NOMO-1 treated with dmso at 0.1 percent for 144 hours (cell line): ENCODE measurements around the gene SIGLEC6.

Experiments
- DNase-seq: peaks from one replicate; lab custom pipeline; 2025; ENCODE audit not compliant: unreplicated experiment; lab: John Stamatoyannopoulos, UW

SIGLEC6 gene

GRCh38 chr19:51549533-51550324 lies 18.3 kb upstream of the SIGLEC6 start:
- no peak for DNase-seq

GRCh38 chr19:51548891-51549305 lies 17.4 kb upstream of the SIGLEC6 start:
- no peak for DNase-seq

GRCh38 chr19:51548213-51548651 lies 16.8 kb upstream of the SIGLEC6 start:
- DNase-seq, result no peak

DNA sequence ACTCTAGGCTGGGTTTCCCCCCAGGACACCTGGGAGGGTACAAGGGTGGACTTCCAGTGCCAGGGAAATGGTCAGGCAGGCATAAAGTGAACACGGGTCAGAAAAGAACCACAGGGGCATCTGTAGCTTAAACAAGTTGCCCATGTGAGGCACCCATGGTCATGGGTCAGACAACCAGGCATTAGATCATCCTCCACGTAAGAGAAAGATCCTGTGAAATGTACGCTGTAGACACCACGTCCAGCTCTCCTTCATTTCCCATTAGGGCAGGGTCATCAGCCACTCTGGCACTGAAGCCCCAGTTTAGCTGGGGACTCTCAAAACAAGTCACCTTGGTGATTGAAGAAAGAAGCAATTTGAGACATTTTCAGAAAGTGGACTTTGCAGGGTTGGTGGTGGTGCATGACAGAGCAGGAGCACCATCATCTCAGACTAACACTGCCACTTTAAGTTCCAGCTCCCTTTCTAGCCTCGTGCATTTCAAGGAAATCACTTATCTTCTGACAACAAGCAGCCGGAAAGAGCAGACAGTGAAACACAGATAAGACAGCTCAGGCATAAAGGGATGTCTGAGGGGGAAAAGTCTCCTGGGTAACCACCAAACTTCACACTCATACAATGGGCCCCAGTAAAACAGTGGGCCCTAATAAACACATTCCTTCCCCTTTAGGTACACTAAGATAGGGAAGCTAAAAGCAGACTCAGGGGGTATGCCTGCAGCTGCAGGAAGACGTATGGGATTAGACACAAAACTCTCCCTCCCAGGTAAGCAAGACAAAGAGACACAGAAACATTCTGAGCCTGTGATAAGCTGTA lies 16.1 kb upstream of the SIGLEC6 start:
- DNase-seq, result no peak

DNA sequence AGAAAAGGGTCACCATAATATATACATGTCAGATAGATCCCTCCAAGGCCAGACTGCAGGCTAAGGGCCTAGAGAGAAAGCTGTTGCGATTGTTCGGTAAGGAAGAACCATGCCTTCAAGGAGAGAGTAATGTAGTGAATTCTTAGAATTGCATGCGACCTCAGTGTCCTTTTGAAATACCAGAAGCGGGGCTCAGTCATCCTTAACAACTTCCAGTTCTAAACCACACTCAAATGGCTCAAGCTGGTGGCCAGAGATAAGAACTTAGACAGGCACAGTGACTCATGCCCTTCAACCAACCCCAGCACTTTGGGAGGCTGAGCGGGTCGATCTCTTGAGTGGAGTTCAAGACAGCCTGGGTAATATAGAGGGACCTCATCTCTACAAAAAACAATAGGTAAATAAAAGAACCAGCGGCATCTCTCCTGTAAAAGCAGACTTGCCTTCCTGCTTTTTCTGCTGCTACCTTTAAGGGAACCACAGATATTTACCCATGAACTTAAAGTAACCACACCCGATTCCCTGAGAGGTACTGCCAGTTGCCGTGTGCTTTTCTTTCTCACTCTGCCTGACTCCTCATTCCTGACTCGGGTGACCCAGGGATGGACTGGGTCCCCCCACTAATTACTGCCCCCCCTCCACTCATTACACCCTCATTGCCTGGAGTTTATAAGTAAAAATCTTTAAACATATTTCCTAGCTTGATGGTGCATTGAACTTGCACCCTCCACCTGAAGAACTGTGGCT lies 15.4 kb upstream of the SIGLEC6 start:
- DNase-seq, result peak; percentile 90

- peak; percentile 7 for DNase-seq
Observed at GRCh38 chr19:51546107-51546649, 14.7 kb upstream of the SIGLEC6 start.

GRCh38 chr19:51544038-51544437 lies 12.6 kb upstream of the SIGLEC6 start:
- DNase-seq, result no peak

DNA sequence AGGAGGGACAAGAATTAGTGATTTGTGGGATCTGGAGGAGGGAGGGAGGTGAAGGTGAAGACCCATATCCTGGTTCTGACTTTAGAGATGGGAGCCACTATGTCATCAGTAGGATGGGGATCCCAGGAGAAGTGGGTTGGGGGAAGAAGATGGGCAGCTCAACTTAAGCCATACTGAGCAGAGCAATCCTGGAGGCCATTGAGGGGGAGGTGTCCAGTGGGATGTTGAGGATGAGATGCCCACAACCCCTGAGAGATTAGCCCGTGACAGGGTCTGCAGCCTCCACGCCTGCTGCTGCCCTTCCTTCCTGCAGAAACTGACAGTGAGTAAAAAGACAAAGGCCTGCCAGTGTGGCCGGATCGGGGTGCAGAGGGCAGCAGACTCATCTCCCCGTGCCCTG lies 11.2 kb upstream of the SIGLEC6 start:
- DNase-seq, result no peak

- no peak for DNase-seq
Observed at GRCh38 chr19:51541458-51542357, 10.2 kb upstream of the SIGLEC6 start.

DNA sequence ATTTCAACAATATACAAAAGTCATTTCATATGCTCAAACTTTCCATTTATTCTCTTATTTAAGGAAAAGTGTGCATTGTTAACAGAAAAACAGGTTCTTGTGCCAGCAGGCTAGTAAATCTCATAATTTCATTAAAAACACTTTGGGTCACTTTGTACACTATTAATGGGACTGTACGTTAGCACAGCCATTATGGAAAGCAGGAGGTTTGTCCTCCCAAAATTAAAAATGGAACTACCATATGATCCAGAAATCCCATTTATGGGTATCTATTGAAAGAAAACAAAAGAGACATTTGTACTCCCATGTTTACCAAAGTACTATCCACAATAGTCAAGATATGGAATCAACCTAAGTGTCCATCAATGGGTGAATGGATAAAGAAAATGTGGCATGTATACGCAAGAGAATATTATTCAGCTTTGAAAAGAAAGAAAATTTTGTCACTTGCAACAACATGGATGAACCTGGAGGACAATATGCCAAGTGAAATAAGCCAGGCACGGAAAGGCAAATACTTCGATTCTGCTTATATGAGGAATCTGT lies 8.4 kb upstream of the SIGLEC6 start:
- no peak for DNase-seq

- no peak for DNase-seq
Observed at GRCh38 chr19:51535535-51535934, 4.1 kb upstream of the SIGLEC6 start.

DNA sequence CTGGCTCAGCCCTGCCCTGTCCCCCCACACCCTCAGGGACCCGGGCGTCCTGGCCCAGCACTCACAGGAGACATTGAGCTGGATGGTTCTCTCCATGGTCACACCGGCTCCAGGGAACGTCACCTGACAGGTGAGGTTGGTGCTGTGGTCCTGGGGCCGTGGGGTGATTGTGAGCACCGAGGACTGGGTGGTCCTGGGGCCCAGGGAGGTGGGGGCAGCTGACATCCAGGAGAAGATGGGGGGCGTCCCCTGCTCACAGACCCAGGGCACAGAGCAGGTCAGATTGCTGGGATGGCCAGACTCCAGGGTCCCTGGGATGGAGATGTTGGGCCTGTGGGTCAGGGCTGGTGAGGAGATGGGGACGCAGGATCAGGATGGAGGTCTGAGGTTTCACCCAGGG lies 854 bp downstream of the SIGLEC6 start:
- no peak for DNase-seq

- no peak for DNase-seq
Observed at GRCh38 chr19:51529301-51529700, 2.2 kb downstream of the SIGLEC6 start.

GRCh38 chr19:51525651-51526050 lies 5.8 kb downstream of the SIGLEC6 start:
- DNase-seq, result no peak

DNA sequence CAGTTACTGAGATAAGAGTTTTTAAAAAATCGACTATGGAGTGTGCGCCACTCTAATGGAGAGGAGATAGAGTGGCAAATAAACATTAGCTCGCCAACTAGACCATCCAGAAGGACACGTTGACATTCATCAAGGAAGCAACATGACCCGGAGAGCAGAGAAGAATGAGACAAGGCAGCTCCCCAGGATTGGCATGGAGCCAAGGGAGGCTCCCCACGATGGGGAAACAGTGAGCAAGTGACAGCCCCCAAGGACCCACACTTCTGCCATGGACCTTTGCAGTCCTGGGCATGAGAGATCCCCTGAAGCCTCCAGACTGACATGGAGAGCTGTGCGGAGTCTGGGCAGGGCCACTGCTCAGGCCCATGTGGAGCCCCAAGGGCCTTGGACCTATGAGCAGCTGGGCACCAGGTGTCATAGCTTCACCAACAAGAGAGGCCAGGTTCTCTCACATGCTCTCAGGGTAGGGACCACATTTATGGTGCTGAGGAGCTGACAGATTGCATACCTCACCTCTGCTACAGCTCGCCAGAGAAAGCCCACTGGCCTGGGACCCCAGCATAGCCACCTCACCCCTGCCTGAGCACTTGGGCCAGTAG lies 6.7 kb downstream of the SIGLEC6 start:
- DNase-seq, result no peak

GRCh38 chr19:51521781-51522180 lies 9.7 kb downstream of the SIGLEC6 start:
- no peak for DNase-seq

GRCh38 chr19:51521357-51521756 lies 10.1 kb downstream of the SIGLEC6 start:
- no peak for DNase-seq

DNA sequence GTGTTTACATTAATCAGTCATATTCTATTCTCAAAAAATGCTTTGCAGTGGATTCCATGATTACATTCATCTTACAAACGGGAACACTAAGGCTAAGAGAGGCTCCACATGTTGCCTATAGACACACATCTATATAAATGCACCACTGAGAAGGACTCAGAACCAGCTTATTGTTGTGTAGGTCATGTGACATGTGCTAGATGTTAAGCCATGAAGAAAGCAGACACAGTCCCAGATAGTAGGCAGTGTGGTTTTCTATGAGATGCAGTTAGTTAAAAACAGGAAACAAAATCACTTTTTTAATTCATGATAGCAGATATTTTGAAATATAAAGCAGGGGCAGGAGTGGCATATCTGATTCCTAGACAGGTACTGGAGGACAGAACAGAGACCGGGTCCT lies 10.7 kb downstream of the SIGLEC6 start:
- no peak for DNase-seq

DNA sequence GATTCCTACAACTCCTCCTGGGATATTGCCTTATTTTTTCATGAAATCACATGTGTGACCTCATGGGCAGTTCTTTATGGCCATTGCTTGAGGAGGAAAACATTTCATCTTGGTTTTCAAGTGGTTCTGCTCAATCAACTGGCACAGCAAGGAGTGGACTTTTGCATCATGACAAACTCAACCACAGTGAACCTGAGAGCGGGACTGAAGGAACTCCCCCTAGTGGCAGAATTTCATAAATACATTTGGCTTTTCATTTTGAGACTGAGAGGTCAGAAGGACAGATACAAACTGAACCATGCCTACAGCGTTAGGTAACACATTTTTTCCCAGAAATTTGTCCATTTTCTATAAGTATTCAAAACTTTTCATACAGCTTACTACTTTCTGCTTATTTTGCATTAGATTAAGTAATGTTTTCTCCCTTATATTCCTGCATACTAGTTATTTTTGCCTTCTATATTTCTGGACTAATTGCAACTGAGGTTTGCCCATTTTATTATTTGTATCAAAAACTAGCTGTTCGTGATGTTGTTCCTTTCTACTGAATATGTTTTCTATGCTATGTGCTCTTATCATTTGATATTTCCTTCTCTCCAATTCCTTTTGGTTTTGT lies 16.5 kb downstream of the SIGLEC6 start:
- DNase-seq, result peak; percentile 43
